H9 (cell line): Measurements from ENCODE around the gene PLPP2. TPM values are rescaled to one million over a fixed set of nuclear protein-coding genes. Genes with fewer than 3 reads are reported as not detected.
A peak's percentile ranks its signal among the peaks of the same experiment; 100 is the strongest.

Experiments
- DNase-seq: peaks from one replicate; pipeline ENCODE4 v3.0.0-alpha.2; 2017
- H2AFZ ChIP-seq: one replicate; pipeline ENCODE4 v1.6.1; 2013; ENCODE audit warnings: mild to moderate bottlenecking, low read length, control low read depth, moderate library complexity
- H2AK5ac ChIP-seq: 2 replicates; pipeline ENCODE4 v1.6.1; 2013; ENCODE audit warnings: low read length, control low read depth, mixed read lengths; ENCODE audit not compliant: insufficient read length
- H2BK120ac ChIP-seq: one replicate; pipeline ENCODE4 v1.6.1; 2013; ENCODE audit warnings: low read depth, mild to moderate bottlenecking, low read length, control low read depth, inconsistent platforms; ENCODE audit not compliant: poor library complexity, severe bottlenecking
- H2BK12ac ChIP-seq: 2 replicates; pipeline ENCODE4 v1.6.1; 2013; ENCODE audit warnings: low read length, control low read depth, mixed read lengths, low read depth; ENCODE audit not compliant: insufficient read length
- H2BK15ac ChIP-seq: 2 replicates; pipeline ENCODE4 v1.6.1; 2013; ENCODE audit warnings: low read depth, low read length, control low read depth
- H2BK20ac ChIP-seq: one replicate; pipeline ENCODE4 v1.6.1; 2013; ENCODE audit warnings: low read depth, mild to moderate bottlenecking, low read length, control low read depth, inconsistent platforms; ENCODE audit not compliant: poor library complexity, severe bottlenecking
- H2BK5ac ChIP-seq: 2 replicates; pipeline ENCODE4 v1.6.1; 2013; ENCODE audit warnings: low read length, control low read depth, mixed read lengths; ENCODE audit not compliant: insufficient read length
- H3K14ac ChIP-seq: 2 replicates; pipeline ENCODE4 v1.6.1; 2013; ENCODE audit warnings: low read length, control low read depth; ENCODE audit not compliant: insufficient read depth
- H3K18ac ChIP-seq: 2 replicates; pipeline ENCODE4 v1.6.1; 2013; ENCODE audit warnings: low read depth, mild to moderate bottlenecking, mixed read lengths, low read length, control low read depth; ENCODE audit not compliant: insufficient read length
- H3K23ac ChIP-seq: 2 replicates; pipeline ENCODE4 v1.6.1; 2013; ENCODE audit warnings: low read length, control low read depth, mixed read lengths, low read depth; ENCODE audit not compliant: insufficient read length
- H3K23me2 ChIP-seq: 2 replicates; pipeline ENCODE4 v1.6.1; 2013; ENCODE audit warnings: low read depth, mild to moderate bottlenecking, mixed read lengths, low read length, control low read depth; ENCODE audit not compliant: insufficient read length, poor library complexity, severe bottlenecking
- H3K27ac ChIP-seq: 2 replicates; pipeline ENCODE4 v1.5.1; 2013; ENCODE audit warnings: low read length, control low read depth, mixed read lengths, low read depth; ENCODE audit not compliant: insufficient read length
- H3K27me3 ChIP-seq: 2 replicates; pipeline ENCODE4 v1.6.1; 2013; ENCODE audit warnings: low read length, control low read depth, inconsistent platforms; ENCODE audit not compliant: insufficient read depth
- H3K4ac ChIP-seq: 2 replicates; pipeline ENCODE4 v1.6.1; 2013; ENCODE audit warnings: low read depth, mild to moderate bottlenecking, control low read depth, inconsistent platforms, low read length, moderate library complexity
- H3K4me1 ChIP-seq: 2 replicates; pipeline ENCODE4 v1.6.1; 2013; ENCODE audit warnings: low read length, control low read depth, inconsistent platforms; ENCODE audit not compliant: insufficient read depth
- H3K4me2 ChIP-seq: 2 replicates; pipeline ENCODE4 v1.6.1; 2013; ENCODE audit warnings: low read length, control low read depth, mixed read lengths; ENCODE audit not compliant: insufficient read length, insufficient read depth
- H3K56ac ChIP-seq: 2 replicates; pipeline ENCODE4 v1.6.1; 2013; ENCODE audit warnings: low read depth, mild to moderate bottlenecking, mixed read lengths, low read length, control low read depth; ENCODE audit not compliant: insufficient read length
- H3K79me1 ChIP-seq: 2 replicates; pipeline ENCODE4 v1.6.1; 2013; ENCODE audit warnings: low read depth, mild to moderate bottlenecking, moderate library complexity, low read length, control low read depth, inconsistent platforms; ENCODE audit not compliant: insufficient read depth, poor library complexity, severe bottlenecking
- H3K79me2 ChIP-seq: 2 replicates; pipeline ENCODE4 v1.6.1; 2013; ENCODE audit warnings: low read length, control low read depth, inconsistent platforms; ENCODE audit not compliant: insufficient read depth
- H3K9ac ChIP-seq: 2 replicates; pipeline ENCODE4 v1.6.1; 2013; ENCODE audit warnings: low read length, control low read depth, mixed read lengths; ENCODE audit not compliant: insufficient read length; ENCODE audit errors: extremely low read depth
- H3K9me3 ChIP-seq: one replicate; pipeline ENCODE4 v1.6.1; 2013; ENCODE audit warnings: low read depth, low read length, inconsistent platforms; ENCODE audit not compliant: control insufficient read depth
- H3T11ph ChIP-seq: one replicate; pipeline ENCODE4 v1.6.1; 2013; ENCODE audit warnings: mild to moderate bottlenecking, low read length, control low read depth, inconsistent platforms
- H4K20me1 ChIP-seq: one replicate; pipeline ENCODE4 v1.6.1; 2013; ENCODE audit not compliant: control insufficient read depth, insufficient read length, insufficient read depth
- H4K5ac ChIP-seq: 2 replicates; pipeline ENCODE4 v1.6.1; 2013; ENCODE audit warnings: low read depth, mild to moderate bottlenecking, mixed read lengths, low read length, control low read depth; ENCODE audit not compliant: insufficient read length
- H4K8ac ChIP-seq: replicated peaks from 2 replicates; pipeline ENCODE4 v1.6.1; 2013; ENCODE audit warnings: low read length, control low read depth, mixed read lengths, low read depth; ENCODE audit not compliant: insufficient read length
- H4K91ac ChIP-seq: 2 replicates; pipeline ENCODE4 v1.6.1; 2013; ENCODE audit warnings: low read depth, mild to moderate bottlenecking, moderate library complexity, mixed read lengths, low read length, control low read depth; ENCODE audit not compliant: insufficient read length
- H3K27ac Mint-ChIP-seq, 3 experiments: 2 replicates in 2 of 3; 3 replicates in 1 of 3; pipeline ENCODE4 v1.8.0; 2020 to 2021; ENCODE audit warnings: mixed read lengths in 3 of 3, mild to moderate bottlenecking in 1 of 3, moderate library complexity in 1 of 3
- H3K27me3 Mint-ChIP-seq: 2 replicates; pipeline ENCODE4 v1.8.0; 2021; ENCODE audit warnings: low read depth, mild to moderate bottlenecking, moderate library complexity, mixed read lengths
- H3K36me3 Mint-ChIP-seq, 3 experiments: 2 replicates in 2 of 3; 3 replicates in 1 of 3; pipeline ENCODE4 v1.8.0; 2020 to 2021; ENCODE audit warnings: low read depth in 3 of 3, mixed read lengths in 3 of 3; ENCODE audit not compliant: insufficient read depth in 1 of 3
- H3K4me1 Mint-ChIP-seq, 2 experiments: 2 replicates each; pipeline ENCODE4 v1.8.0; 2020; ENCODE audit warnings: mixed read lengths in 2 of 2
- H3K4me3 Mint-ChIP-seq, 2 experiments: 2 replicates in 1 of 2; 3 replicates in 1 of 2; pipeline ENCODE4 v1.8.0; 2020 to 2021; ENCODE audit warnings: mild to moderate bottlenecking in 2 of 2, mixed read lengths in 2 of 2, moderate library complexity in 1 of 2
- H3K9me3 Mint-ChIP-seq, 2 experiments: 2 replicates in 1 of 2; 3 replicates in 1 of 2; pipeline ENCODE4 v1.8.0; 2020; ENCODE audit warnings: mild to moderate bottlenecking in 2 of 2, mixed read lengths in 2 of 2, moderate library complexity in 1 of 2
- CTCF ChIP-seq: fragments of 200-600 bp; sonication (generic); conservative IDR thresholded peaks from 3 replicates; pipeline ENCODE4 v1.8.0; 2021; ENCODE audit warnings: antibody characterized with exemption, mild to moderate bottlenecking
- WGBS: extraction: QIAGEN DNeasy Blood & Tissue Kit; methylation state at CpG from one replicate; pipeline ENCODE4 v1.1.7; 2013; ENCODE audit warnings: missing lambda C conversion rate, low lambda C conversion rate, mixed read lengths; ENCODE audit not compliant: insufficient read length; ENCODE audit errors: extremely low coverage; 5-methylcytosine and 5-hydroxymethylcytosine counted together
- total RNA-seq: library from RNA; stranded (reverse); gene quantifications from 2 replicates; pipeline ENCODE4 v1.2.1, GENCODE V29; 2021

The PLPP2 gene
- total RNA-seq, 1 experiment from 2014 or later = 143 TPM

DNA sequence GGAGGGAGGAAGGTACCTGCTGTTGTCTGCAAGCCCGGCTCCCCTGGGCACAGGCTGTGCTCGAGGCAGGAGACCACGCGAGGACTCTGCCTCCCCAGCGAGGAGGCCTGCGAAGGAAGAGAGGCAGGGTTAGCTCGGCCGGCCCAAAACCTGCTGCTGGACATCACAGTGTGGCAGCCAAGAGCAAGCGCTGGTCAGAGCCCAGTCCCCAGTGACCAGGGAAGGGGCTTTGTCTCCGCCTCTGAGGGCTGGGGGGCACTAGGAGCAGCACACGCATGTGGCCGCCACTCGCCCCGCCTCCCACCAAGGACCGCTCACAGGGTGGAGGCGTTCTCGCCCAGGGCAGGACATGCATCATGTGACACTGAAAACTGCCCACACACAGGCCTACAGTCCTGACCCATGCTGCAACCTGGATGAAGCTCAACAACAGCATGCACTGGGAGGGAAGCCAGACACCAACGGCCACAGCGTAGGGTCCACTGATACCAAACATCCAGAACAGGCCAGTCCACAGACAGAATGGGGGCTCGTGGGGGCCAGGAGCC is 44.9 kb upstream of the PLPP2 start:
- Histone ChIP-seq H3K23ac (no peak overlapping the region), H4K8ac (no peak overlapping the region), H2AFZ (no peak overlapping the region), H3K27ac (no peak overlapping the region), H2BK15ac (no peak overlapping the region), H3K27me3 (no peaks in the 10 kb centered on the region), H4K5ac (no peak overlapping the region), H2BK20ac (no peak overlapping the region), H4K91ac (no peak overlapping the region), H3K23me2 (no peaks in the 10 kb centered on the region), H3K9ac (no peak overlapping the region), H3K4me1 (no peaks in the 10 kb centered on the region; the same call in 1 of the 2 replicates), H2BK12ac (no peak overlapping the region), H3K4ac (no peak overlapping the region), H3K56ac (no peak overlapping the region), H3K18ac (no peak overlapping the region), H3K79me2 (peaks cover 42% of the 10 kb centered on the region), H3K4me2 (no peak overlapping the region), H3K9me3 (no peaks in the 10 kb centered on the region), H3T11ph (no peak overlapping the region), H2AK5ac (no peak overlapping the region), H3K14ac (no peak overlapping the region), H2BK120ac (no peak overlapping the region), H4K20me1 (no peaks in the 10 kb centered on the region), H3K79me1 (peaks cover 5% of the 10 kb centered on the region), H2BK5ac (no peak overlapping the region)
- H3K27me3 Mint-ChIP-seq = no peaks in the 10 kb centered on the region
- no peak overlapping the region for H3K4me3 Mint-ChIP-seq
- WGBS = no CpG with 5 or more reads among the region's 20 CpGs
- peak overlapping the region in 2 of 3 experiments; percentile 23 to 96; a peak in 2 of 7 replicates for H3K27ac Mint-ChIP-seq
- no peaks in the 10 kb centered on the region for H3K9me3 Mint-ChIP-seq
- DNase-seq = no peak
- peaks cover 41 to 53% (median 47%) of the 10 kb centered on the region in 3 experiments for H3K36me3 Mint-ChIP-seq
- H3K4me1 Mint-ChIP-seq = peaks cover 4 to 9% of the 10 kb centered on the region in 2 experiments
- TF ChIP-seq CTCF = no peak
